NCI-H526 (cell line): Measurements from ENCODE around the gene VSTM4.

Experiments used
- DNase-seq, 2 experiments: peaks; one replicate each; lab custom pipeline; 2025; lab: John Stamatoyannopoulos, UW

The VSTM4 gene

GRCh38 chr10:49070701-49071100 is 44.6 kb downstream of the VSTM4 start:
- no peak for DNase-seq

- DNase-seq: no peak
Observed at GRCh38 chr10:49068672-49069217, 46.6 kb downstream of the VSTM4 start.

- no peak for DNase-seq
Observed at GRCh38 chr10:49068209-49068608, 47.1 kb downstream of the VSTM4 start.

- DNase-seq: no peak
Observed at GRCh38 chr10:49066944-49067730, 48.2 kb downstream of the VSTM4 start.

GRCh38 chr10:49062229-49062628 is 53.1 kb downstream of the VSTM4 start:
- no peak for DNase-seq

GRCh38 chr10:49061667-49062066 is 53.7 kb downstream of the VSTM4 start:
- DNase-seq: no peak

- DNase-seq: no peak
Observed at GRCh38 chr10:49058463-49059255, 56.7 kb downstream of the VSTM4 start.

- DNase-seq: no peak
Observed at GRCh38 chr10:49057231-49057880, 58.0 kb downstream of the VSTM4 start.

GRCh38 chr10:49056356-49056755 is 59.0 kb downstream of the VSTM4 start:
- DNase-seq: no peak

- no peak for DNase-seq
Observed at GRCh38 chr10:49055221-49055849, 60.0 kb downstream of the VSTM4 start.

GRCh38 chr10:49054753-49055152 is 60.6 kb downstream of the VSTM4 start:
- no peak for DNase-seq

GRCh38 chr10:49053998-49054692 is 61.2 kb downstream of the VSTM4 start:
- no peak for DNase-seq

- no peak for DNase-seq
Observed at GRCh38 chr10:49053053-49053997, 62.0 kb downstream of the VSTM4 start.

- no peak for DNase-seq
Observed at GRCh38 chr10:49052069-49052468, 63.3 kb downstream of the VSTM4 start.

- no peak for DNase-seq
Observed at GRCh38 chr10:49050906-49051305, 64.4 kb downstream of the VSTM4 start.

GRCh38 chr10:49050366-49050765 is 65.0 kb downstream of the VSTM4 start:
- DNase-seq: no peak

GRCh38 chr10:49049660-49050059 is 65.7 kb downstream of the VSTM4 start:
- no peak for DNase-seq

GRCh38 chr10:49047128-49047639 is 68.1 kb downstream of the VSTM4 start:
- no peak for DNase-seq

- DNase-seq: no peak
Observed at GRCh38 chr10:49044293-49045193, 70.8 kb downstream of the VSTM4 start.
